ENCODE results near the gene CRELD2.

- TF ChIP-seq CTCF (IDR thresholded peaks at IDR 0.05) (no peak), POLR2A (IDR thresholded peaks at IDR 0.05) (no peak)
Observed at GRCh38 chr22:49950396-49950994, 32.1 kb downstream of the CRELD2 start.

Data from thyroid gland (tissue), 4 donors.